Measurements from ENCODE around the gene TRIM22. TPM values are rescaled to one million over a fixed set of nuclear protein-coding genes. Genes with fewer than 3 reads are reported as not detected.

The TRIM22 gene
- total RNA-seq, 1 experiment from 2014 or later: 0.61 TPM

DNA sequence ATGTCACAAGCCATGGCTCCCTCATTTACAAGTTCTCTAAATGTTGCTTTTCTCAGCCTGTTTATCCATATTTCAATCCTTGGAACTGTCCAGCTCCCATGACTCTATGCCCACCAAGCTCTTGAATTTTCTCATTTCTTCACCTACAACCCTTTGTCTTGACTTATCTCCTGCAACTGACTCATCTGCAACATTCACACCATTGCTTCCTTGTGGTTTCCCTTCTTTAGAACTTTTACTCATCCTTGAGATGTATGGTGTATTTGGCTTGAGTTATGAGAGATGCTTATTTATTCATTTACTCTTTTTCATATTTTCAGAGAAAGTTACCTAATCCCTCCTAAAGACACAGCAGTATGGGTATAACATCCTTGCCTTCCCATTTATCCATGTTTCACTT, 46.0 kb upstream of the TRIM22 start (continued):
- TF ChIP-seq, protein P1, sequence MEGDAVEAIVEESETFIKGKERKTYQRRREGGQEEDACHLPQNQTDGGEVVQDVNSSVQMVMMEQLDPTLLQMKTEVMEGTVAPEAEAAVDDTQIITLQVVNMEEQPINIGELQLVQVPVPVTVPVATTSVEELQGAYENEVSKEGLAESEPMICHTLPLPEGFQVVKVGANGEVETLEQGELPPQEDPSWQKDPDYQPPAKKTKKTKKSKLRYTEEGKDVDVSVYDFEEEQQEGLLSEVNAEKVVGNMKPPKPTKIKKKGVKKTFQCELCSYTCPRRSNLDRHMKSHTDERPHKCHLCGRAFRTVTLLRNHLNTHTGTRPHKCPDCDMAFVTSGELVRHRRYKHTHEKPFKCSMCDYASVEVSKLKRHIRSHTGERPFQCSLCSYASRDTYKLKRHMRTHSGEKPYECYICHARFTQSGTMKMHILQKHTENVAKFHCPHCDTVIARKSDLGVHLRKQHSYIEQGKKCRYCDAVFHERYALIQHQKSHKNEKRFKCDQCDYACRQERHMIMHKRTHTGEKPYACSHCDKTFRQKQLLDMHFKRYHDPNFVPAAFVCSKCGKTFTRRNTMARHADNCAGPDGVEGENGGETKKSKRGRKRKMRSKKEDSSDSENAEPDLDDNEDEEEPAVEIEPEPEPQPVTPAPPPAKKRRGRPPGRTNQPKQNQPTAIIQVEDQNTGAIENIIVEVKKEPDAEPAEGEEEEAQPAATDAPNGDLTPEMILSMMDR (IDR thresholded peaks at IDR 0.05 in 2 of 3, conservative IDR thresholded peaks at IDR 0.05 in 1 of 3; ENCODE audit: borderline replicate concordance in 1 of 3, insufficient read depth in 1 of 3, low read depth in 2 of 3, low read length in 2 of 3): no peak
- TF ChIP-seq, protein P2, sequence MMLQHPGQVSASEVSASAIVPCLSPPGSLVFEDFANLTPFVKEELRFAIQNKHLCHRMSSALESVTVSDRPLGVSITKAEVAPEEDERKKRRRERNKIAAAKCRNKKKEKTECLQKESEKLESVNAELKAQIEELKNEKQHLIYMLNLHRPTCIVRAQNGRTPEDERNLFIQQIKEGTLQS (IDR thresholded peaks at IDR 0.05): no peak
- TF ChIP-seq SRF (IDR thresholded peaks at IDR 0.05; ENCODE audit: low read depth): no peak
- TF ChIP-seq TCF7L2 (IDR thresholded peaks at IDR 0.05; ENCODE audit: borderline replicate concordance, extremely low read depth, insufficient read depth, insufficient read length): no peak
- TF ChIP-seq ELF1 (IDR thresholded peaks at IDR 0.05; ENCODE audit: borderline replicate concordance, low read depth): no peak
- TF ChIP-seq ZFX (IDR thresholded peaks at IDR 0.05): no peak
- TF ChIP-seq POLR2AphosphoS5 (IDR thresholded peaks at IDR 0.05; ENCODE audit: low read depth, low read length): no peak
- no peak for TF ChIP-seq YY1 (IDR thresholded peaks at IDR 0.05; ENCODE audit: extremely low read depth, insufficient replicate concordance, low read depth, low read length)

DNA sequence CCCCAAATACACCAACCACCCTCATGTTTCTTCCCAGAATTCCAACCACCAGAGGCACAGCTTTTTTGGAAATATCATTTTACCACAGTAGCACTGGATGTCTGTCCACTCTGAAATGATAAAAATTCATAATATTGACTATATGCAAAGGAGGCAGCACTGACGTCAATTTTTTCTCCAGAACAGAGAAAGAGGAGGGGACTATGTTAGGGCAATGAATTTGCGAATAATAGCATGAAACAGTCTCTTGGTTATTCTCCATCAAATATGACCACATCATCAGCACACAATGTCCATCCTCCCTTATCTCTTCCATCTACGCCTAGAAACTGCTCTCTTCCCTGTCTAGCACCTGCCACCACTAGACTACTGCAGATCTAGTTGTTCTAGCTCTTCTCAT, 43.5 kb upstream of the TRIM22 start:
- H3K9me3 ChIP-seq (ENCODE audit: control insufficient read depth in 1 of 2, insufficient read depth in 1 of 2, low read depth in 1 of 2, low read length in 2 of 2): no peaks in the 10 kb centered on the region
- TF ChIP-seq JUND (IDR thresholded peaks at IDR 0.05) (no peak), CBX3 (IDR thresholded peaks at IDR 0.05; ENCODE audit: low read depth) (no peak), FOSL1 (IDR thresholded peaks at IDR 0.05; ENCODE audit: low read depth) (no peak), EZH2phosphoT487 (IDR thresholded peaks at IDR 0.05; ENCODE audit: borderline replicate concordance) (no peak), ZFX (IDR thresholded peaks at IDR 0.05) (no peak), YY1 (IDR thresholded peaks at IDR 0.05; ENCODE audit: extremely low read depth, insufficient replicate concordance, low read depth, low read length) (no peak), ELF1 (IDR thresholded peaks at IDR 0.05; ENCODE audit: borderline replicate concordance, low read depth) (no peak), EZH2 (IDR thresholded peaks at IDR 0.05) (no peak), POLR2AphosphoS5 (IDR thresholded peaks at IDR 0.05; ENCODE audit: low read depth, low read length) (no peak)
- TF ChIP-seq, protein P3, sequence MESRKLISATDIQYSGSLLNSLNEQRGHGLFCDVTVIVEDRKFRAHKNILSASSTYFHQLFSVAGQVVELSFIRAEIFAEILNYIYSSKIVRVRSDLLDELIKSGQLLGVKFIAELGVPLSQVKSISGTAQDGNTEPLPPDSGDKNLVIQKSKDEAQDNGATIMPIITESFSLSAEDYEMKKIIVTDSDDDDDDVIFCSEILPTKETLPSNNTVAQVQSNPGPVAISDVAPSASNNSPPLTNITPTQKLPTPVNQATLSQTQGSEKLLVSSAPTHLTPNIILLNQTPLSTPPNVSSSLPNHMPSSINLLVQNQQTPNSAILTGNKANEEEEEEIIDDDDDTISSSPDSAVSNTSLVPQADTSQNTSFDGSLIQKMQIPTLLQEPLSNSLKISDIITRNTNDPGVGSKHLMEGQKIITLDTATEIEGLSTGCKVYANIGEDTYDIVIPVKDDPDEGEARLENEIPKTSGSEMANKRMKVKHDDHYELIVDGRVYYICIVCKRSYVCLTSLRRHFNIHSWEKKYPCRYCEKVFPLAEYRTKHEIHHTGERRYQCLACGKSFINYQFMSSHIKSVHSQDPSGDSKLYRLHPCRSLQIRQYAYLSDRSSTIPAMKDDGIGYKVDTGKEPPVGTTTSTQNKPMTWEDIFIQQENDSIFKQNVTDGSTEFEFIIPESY (IDR thresholded peaks at IDR 0.05; ENCODE audit: extremely low read depth, insufficient replicate concordance, low read length): no peak
- TF ChIP-seq, protein P1 (IDR thresholded peaks at IDR 0.05 in 2 of 3, conservative IDR thresholded peaks at IDR 0.05 in 1 of 3; ENCODE audit: borderline replicate concordance in 1 of 3, insufficient read depth in 1 of 3, low read depth in 2 of 3, low read length in 2 of 3): no peak
- TF ChIP-seq, protein P2 (IDR thresholded peaks at IDR 0.05): no peak
- BruUV-seq (replicated peaks): no TSS peak
- H3K27me3 ChIP-seq (ENCODE audit: insufficient read depth, low read length): no peaks in the 10 kb centered on the region
- no peak overlapping the region for H3K27ac ChIP-seq (ENCODE audit: low read depth, low read length)
- no peak overlapping the region for H3K4me2 ChIP-seq (ENCODE audit: low read length)
- no peak overlapping the region for H2AFZ ChIP-seq (ENCODE audit: low read depth, low read length, poor library complexity, severe bottlenecking)
- ChIA-PET CTCF (no interaction called here), POLR2A (no interaction called here), RAD21 (ENCODE audit: low non-redundant PET in 1 of 2, low total read pairs in 2 of 2, uncharacterized antibody in 2 of 2, unreplicated experiment in 2 of 2) (no interaction called here)
- H3K4me1 ChIP-seq (ENCODE audit: control insufficient read depth in 1 of 2, insufficient read depth in 2 of 2, low read length in 2 of 2): no peaks in the 10 kb centered on the region
- H3K79me2 ChIP-seq (ENCODE audit: insufficient read depth, low read length): no peaks in the 10 kb centered on the region
- no peaks in the 10 kb centered on the region for H3K9me2 ChIP-seq (ENCODE audit: insufficient read depth)
- intact Hi-C loops (cut with micrococcal nuclease): no loop called here
- no peak for DNase-seq (ENCODE audit: low read depth, low spot score)
- no peaks in the 10 kb centered on the region for H4K20me1 ChIP-seq (ENCODE audit: insufficient read depth)
- no peak for ATAC-seq
- H3K4me3 ChIP-seq (replicated peaks in 1 of 2; ENCODE audit: low read depth in 1 of 2, low read length in 2 of 2): no peak overlapping the region
- H3K9ac ChIP-seq (ENCODE audit: low read length): no peak overlapping the region
- no peaks in the 10 kb centered on the region for H3K36me3 ChIP-seq (ENCODE audit: control insufficient read depth in 1 of 2, insufficient read depth in 2 of 2, low read length in 2 of 2)

All from HCT116 (cell line).